Fibroblast of upper back skin (primary cell): Measurements from ENCODE around the gene CHIA.
"Not testable (repeated sequence)": the region's sequence is repeated elsewhere in the genome, so short reads cannot be mapped to it uniquely, and the experiment has no call there.

Experiments
- DNase-seq: peaks from one replicate; pipeline ENCODE4 v3.0.0-alpha.2; 2013

The CHIA gene

GRCh38 chr1:111286912-111287311, 3.7 kb upstream of the CHIA start:
- no peak for DNase-seq

DNA sequence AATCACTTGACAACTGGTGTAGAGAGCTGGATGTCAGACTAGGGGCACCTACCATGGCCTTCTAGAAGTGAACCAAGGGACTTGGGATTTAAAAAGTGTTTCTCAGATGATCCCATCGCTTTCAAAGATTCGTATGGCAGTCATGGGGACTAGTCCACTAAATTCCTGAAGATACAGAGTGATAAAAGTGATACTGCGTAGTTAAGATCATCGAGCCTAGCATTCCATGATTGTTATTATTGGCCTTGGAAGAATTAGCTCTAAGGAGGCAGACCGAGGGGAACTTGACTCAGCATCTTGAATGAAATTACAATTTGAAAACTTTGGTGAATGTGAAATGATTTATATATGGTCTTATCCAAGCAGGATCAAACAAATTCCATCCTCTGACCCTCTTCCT, 1.3 kb upstream of the CHIA start:
- no peak for DNase-seq

DNA sequence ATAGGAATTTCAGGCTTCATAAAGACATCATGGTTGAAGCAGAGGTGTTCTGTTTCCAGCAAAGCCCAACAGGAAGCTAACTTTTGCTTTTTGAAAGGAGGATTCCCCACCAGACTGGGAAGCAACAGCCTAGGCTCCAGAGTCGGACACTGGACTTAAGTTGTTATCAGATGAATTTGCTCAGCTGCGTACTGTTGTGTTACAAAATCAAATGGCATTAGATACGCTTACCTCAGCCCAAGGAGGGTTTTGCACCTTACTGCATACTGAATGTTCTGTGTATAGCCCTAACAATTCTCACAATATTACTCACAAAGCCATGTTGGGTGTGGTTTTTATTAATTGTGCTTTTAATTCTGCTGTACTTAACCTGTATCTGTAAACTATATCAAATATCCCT, 547 bp upstream of the CHIA start:
- no peak for DNase-seq

DNA sequence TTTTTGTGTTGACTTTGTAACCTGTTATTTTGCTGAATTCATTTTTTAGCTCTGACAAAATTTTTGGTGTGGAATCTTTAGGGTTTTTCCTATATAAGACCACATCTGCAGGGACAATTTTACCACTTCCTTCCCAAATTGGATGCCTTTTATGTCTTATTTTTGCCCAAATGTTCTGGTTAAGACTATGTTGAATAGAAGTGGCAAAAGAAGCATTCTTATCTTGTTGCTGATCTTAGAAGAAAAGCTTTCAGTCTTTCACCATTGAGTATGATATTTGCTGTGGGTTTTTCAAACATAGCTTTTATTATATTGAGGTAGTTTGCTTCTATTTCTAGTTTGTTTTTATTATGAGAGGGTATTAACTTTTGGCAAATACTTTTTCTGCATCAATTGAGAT, 3.7 kb downstream of the CHIA start:
- DNase-seq = no peak

DNA sequence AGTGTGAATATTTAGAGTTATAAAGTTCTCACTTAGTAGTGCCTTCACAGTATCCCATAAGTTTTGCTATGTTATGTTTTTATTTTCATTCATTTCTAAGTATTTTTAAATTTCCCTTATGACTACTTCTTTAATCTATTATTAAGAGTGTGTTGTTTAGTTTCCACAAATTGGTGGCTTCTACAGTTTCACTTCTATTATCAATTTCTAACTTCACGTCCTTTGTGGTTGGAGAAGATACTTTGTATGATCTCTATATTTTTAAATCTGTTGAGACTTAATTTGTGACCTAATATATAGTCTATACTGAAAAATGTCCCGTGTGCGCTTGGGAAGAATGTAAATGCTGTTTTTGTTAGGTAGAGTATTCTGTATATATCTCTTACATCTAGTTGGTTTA, 11.7 kb downstream of the CHIA start:
- DNase-seq = no peak

DNA sequence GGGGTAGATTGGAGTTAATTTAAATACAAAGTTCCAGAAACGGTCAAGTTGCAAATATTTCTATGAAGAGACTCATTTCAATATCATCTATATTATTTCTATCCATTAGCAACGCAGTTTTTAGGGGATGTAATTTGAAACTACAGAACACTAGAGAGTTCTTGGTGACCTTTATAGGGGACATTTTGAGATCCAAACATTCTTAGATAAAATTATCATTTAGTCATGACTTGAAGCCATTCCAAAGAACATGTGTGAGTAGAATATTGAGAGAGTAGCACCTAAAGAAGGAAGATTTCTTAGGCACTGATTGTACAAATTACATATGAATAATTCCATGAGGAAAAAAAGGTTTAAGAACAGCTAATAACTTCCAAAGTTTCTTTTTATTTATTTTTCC, 19.0 kb downstream of the CHIA start:
- no peak for DNase-seq

DNA sequence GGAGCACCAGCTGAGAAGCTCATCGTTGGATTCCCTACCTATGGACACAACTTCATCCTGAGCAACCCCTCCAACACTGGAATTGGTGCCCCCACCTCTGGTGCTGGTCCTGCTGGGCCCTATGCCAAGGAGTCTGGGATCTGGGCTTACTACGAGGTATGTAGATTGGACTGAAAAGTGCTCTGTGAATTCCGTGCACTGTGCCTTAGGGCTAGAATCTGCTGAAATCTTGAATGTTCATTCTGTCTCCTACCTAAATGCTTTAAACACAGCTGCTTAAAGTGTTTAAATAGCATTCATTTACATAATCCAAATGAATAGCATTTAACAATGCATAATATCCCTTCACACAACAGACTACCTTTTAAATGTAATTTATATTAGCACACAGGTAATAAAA, 27.9 kb downstream of the CHIA start:
- no peak for DNase-seq

DNA sequence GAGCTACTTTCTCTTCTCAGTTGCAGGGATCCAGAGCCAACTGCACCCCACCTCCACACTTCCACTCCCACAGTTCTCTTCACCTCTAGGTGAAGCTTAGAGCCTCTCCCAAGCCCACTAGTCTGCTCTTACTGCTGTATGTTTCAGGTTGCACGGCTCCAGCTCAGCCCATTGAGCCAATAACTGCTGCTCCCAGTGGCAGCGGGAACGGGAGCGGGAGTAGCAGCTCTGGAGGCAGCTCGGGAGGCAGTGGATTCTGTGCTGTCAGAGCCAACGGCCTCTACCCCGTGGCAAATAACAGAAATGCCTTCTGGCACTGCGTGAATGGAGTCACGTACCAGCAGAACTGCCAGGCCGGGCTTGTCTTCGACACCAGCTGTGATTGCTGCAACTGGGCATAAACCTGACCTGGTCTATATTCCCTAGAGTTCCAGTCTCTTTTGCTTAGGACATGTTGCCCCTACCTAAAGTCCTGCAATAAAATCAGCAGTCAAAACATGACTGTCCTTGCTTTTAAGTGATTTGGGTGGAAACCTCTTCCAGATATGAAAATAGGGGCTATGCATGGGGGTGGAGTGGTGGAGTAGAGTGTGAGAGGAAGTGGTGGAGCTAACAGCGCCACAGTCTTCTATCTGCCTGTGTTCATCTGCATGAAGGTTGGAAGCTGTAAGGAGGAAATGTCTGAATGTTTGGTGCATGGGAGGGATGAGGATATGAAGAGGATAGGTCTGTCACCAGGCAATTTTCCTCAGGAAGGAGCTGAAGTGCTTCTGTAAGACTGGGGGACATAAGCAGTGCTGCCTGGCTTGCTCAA, 29.6 kb downstream of the CHIA start:
- no peak for DNase-seq

DNA sequence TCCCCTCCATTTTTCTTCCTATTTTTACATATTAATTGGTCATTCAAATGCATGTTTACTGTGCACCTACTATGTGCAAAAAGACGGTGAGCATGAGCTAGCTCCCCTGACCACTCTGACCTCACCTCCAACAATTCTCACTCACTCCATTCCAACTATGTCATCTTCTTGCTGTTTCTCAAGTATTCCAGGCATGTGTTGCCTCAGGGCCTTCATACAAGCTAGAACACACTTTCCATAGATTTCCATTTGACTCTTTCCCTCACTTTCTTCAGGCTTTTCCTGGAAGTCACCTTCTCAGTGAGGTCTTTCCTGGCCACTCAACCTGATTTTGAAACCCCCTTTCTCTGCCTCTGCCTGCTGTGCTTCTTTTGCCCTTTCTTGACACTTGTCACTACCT, 32.6 kb downstream of the CHIA start:
- no peak for DNase-seq

DNA sequence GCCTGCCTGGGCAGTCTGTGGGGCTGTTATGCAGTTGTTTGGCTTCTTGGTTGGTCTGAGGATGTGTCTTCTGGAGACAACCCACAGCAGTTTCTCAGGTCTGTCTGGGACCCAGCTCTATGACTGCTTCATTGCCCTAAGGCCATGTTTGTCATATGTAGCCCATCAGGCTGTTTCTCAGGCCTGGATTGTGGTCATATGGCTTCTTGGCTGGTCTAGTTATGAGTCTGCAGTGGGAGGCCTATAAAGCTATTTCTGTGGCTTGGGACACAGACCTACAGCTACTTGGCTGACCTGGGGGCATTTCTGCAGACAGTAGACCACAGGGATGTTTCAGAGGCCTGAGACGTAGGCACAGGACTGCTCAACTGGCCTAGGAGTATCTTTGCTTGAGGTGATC, 41.5 kb downstream of the CHIA start:
- DNase-seq = no peak

DNA sequence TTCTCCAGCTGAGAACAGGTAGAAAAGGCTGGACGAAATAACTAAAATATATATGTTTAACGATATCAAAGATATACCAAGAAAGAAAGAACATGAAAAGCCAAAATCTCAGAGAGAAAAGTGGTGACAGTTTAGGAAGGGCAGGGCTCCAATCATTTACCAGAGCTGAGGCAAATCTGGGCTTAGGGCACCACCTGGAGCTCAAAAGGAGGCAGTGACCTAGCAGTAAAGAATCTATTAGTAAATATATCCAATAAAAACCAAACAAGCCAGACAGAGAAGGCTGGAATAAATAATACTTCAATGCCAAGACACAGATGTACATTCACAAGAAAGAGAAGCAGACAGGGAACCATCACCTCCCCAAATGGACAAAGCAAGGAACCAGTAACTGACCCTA, 43.5 kb downstream of the CHIA start:
- peak; percentile 5 for DNase-seq

DNA sequence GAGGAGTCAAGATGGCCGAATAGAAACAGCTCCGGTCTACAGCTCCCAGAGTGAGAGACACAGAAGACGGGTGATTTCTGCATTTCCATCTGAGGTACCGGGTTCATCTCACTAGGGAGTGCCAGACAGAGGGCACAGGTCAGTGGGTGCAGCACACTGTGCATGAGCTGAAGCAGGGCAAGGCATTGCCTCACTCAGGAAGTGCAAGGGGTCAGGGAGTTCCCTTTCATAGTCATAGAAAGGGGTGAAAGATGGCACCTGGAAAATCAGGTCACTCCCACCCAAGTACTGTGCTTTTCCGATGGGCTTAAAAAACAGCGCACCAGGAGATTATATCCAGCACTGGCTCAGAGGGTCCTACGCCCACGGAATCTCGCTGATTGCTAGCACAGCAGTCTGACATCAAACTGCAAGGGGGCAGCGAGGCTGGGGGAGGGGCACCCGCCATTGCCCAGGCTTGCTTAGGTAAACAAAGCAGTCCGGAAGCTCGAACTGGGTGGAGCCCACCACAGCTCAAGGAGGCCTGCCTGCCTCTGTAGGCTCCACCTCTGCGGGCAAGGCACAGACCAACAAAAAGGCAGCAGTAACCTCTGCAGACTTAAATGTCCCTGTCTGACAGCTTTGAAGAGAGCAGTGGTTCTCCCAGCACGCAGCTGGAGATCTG, 44.7 kb downstream of the CHIA start:
- not testable (repeated sequence) for DNase-seq

GRCh38 chr1:111338849-111339248, 48.2 kb downstream of the CHIA start:
- not testable (repeated sequence) for DNase-seq

GRCh38 chr1:111346089-111346885, 55.6 kb downstream of the CHIA start:
- peak; percentile 71 for DNase-seq

DNA sequence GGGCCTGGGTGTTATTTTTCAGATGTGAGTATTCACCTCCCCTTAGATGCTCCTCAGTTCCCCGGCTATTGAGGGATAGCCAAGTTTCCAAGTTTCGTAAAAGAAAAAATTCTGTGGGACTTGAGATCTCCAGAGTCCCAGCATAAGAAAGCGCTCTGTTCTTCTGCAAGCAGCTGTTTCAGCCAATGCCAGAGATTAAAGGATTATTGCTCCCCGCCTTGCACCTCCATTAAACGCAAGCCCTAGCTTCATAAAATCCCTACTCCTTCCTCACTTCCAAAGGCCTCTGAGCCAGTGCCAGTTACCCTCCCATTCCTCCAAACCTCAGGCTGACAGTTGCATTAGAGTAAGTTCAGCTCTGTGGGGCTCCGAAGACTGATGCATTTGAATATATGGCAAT, 56.4 kb downstream of the CHIA start:
- no peak for DNase-seq

DNA sequence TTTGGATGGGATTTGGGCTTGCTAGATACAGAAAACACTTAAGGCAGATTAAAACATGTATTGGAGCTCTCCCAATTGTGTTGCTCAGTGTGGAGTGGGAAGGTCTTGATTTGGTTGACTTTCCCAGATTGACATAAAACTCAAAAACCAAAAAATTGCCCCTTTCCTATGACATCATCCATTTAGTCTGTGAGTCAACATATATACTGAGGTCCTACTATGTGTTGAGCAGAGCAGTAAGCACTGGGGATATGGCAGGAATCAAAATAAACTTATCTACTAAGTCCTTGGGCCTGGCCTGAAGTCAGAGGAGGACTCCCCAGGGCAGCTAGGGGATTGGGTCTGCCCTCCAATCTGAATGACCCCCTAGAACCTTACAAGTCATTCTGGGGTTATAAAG, 61.0 kb downstream of the CHIA start:
- no peak for DNase-seq

- DNase-seq = no peak
These were observed 63.9 kb downstream of the CHIA start for GRCh38 chr1:111354584-111354983.

GRCh38 chr1:111358964-111359363, 68.3 kb downstream of the CHIA start:
- no peak for DNase-seq

DNA sequence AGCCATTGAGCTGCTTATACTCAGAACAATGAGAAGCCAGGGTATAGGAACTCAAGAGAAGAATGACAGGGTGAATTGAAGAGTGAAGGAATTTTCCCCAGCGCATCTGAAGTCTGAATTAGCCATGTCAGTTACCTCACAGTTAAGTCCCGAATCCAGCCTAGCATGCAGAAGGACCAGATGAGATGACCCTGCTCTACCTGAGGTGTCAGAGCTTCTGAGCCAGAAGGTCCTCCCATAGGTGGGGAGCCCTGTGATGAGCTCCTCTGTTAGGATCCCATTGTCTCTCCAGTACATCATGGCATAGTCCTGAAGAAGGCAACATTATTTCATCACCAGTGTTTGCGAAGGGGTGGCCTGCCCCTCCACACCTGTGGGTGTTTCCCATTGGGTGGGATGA, 68.7 kb downstream of the CHIA start:
- no peak for DNase-seq

- DNase-seq = not testable (repeated sequence)
These were observed 69.6 kb downstream of the CHIA start for GRCh38 chr1:111360257-111360656.

DNA sequence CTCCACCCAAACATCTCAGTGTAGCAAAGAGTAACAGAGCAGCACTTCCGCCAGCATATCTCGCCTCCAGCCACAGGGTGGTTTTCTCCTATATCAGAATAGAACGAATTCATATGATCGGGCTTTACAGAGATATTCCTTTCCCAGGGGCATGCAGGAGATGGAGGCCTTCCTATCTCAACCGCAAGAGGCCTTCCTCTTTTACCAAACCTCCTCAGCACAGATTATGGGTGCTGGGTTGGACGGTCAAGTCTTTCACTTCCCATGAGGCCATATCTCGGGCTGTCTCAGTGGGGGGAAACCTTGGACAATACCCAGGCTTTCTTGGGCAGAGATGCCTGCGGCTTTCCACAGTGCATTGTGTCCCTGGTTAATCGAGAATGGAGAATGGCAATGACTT, 71.1 kb downstream of the CHIA start:
- DNase-seq = no peak

GRCh38 chr1:111364690-111365089, 74.0 kb downstream of the CHIA start:
- no peak for DNase-seq

DNA sequence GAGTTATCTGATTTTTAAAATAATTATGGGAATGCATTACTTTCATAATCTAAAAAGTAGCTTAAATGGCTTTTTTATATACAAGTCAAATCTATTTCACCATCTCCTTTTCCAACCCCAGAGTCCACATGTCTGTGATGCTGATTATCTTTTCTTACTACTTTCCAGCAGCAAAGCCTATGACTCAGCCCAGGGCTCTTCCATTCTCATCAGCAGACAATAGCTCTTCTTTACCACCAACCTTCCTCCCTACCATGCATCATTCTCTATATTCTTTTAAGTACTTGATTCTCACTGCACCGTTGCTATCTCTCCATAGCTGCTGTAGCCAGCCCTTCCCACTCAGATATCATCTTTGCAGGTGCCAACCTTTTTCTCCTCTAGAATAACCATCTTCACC, 75.6 kb downstream of the CHIA start:
- DNase-seq = peak; percentile 8

DNA sequence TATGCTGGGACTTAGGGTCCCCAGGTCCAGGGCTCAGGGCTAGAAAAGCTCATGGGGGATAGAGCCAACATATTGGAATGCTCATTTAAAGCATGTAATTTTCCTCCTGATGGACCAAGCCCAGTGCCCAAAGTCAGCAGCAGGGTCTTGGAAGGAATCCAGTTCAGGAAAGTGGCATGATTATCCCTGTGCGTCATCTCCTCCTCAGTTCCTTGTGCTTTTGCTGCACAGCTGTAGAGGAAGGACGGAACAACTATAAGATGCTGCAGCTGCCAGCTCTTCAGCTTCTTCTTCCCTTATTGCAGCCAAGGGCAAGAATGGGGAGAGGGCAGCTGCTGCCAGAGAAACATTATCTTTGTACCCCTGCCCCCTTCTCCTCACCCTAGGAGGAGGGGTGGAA, 78.5 kb downstream of the CHIA start:
- DNase-seq = no peak
